NOMO-1 (cell line): Measurements from ENCODE around the gene HAX1.
"Not testable (repeated sequence)": the region's sequence is repeated elsewhere in the genome, so short reads cannot be mapped to it uniquely, and the experiment has no call there.

Experiments
- DNase-seq, 2 experiments: peaks; one replicate each; lab custom pipeline; 2025; ENCODE audit not compliant: unreplicated experiment in 2 of 2; lab: John Stamatoyannopoulos, UW

HAX1 gene

DNA sequence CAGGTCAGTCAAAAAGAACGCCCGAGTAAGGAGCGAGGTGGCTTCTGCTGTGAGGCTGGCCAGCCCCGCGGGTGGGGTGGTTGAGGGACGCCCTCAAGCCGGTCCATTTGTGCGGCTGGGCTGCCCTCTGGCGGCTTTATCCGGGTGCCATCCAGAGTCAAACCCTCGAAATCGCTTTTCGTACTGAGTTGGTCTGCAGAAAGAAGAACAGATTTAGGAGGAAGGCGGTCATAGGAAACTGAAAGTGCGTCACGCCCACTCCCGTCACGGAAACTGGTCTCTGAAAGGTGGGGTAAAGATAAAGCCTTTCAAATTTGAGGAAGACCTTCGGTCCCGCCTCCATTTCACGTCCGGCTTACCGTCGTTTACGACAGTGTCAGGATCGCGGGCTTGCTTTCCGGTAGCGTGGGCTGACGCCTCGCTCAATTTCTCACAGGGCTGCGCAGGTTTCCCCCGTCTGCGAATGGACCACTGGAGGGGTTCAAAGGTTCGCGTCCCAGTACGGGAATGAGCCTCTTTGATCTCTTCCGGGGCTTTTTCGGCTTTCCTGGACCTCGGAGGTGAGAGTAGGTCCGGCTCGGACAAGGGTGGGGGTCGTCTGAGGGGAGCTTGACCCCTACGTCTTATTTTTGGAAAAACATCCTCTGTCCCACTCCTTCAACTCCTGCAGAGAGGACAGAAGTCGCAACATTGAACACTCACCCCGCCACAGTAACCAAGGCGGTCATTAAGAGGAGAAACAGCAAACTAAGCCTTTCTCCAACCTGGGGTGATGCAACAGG is at the start of gene HAX1:
Gene HAX1, plus strand, starts transcription at position 413 of the 782 bp plus-strand sequence. Its CDS starts 95 bp downstream, at position 508.
- DNase-seq: peak; percentile 97 to 99

DNA sequence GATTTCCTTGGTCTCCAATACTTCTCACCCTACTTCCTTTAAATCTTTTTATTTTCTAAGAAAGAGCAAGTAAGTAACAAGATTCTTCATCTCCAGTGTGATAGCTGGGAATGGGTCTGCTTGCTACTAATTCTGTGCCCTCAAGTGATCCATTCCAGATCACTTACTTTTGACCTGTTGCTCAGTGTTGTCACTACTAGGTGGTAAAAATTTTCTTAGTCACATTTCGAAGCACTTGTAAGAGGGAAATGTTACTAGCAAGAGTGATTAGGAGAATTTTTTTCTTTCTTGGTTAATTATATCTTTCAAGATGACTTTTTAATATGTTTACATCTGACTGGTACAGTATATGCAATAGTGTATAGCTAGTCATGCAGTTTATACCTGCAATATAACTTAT is 49.5 kb upstream of the HAX1 start:
- no peak for DNase-seq

DNA sequence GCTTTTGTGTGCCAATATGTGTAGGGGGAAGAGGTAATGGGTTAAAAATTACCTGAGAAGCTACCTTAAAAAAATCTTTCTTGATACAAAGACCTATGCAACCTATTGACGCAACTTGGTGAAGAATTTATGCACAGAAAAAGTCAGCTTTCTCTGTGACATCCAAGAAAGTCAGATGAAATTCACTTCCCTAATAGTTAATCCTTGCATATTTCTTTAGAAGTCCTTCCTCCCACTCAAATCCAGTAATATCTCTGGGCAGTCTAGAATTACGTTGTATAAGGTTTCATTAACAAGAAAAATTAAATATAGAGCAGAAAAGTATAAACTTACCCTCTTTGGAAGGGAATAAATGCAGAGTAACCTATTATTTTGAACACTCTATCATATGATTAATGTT is 48.8 kb upstream of the HAX1 start:
- no peak for DNase-seq

DNA sequence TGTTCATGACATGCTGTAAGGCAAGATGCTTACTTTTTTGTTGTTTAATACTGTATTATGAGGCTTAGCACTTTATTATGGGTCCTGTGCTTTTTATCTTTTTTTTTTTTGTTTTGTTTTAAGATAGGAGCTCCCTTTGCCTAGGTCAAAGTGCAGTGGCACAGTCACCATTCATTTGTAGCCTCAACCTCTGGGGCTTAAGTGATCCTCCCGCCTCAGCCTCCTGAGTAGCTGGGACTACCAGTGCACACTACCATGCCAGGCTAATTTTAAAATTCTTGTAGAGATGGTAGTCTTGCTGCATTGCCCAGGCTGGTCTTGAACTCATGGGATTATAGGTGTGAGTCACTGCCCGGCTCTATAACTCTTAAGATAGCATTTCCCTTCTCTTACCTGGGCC is 47.1 kb upstream of the HAX1 start:
- no peak for DNase-seq

DNA sequence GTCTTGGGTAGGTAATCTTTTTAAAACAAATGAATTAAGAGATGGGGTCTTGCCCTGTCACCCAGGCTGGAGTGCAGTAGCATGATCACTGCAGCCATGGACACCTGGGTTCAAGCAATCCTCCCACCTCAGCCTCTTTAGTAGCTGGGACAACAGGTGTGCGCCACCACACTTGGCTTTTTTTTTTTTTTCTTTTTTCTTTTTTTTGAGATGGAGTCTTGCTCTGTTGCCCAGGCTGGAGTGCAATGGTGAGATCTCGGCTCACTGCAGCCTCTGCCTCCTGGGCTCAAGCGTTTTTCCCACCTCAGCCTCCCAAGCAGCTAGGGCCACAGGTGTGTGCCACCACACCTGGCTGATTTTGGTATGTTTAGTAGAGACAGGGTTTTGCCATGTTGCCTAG is 41.3 kb upstream of the HAX1 start:
- DNase-seq: not testable (repeated sequence)

DNA sequence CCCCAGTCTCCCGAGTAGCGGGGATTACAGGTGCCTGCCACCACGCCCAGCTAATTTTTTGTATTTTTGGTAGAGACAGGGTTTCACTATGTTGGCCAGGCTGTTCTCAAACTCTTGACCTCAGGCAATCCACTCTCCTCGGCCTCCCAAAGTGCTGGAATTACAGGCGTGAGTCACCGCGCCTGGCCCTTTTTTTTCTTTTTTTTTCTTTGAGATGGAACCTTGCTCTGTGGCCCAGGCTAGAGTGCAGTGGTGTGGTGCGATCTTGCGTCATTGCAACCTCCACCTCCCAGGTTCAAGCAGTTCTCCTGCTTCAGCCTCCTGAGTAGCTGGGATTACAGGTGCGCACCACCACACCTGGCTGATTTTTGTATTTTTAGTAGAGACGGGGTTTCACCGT is 39.3 kb upstream of the HAX1 start:
- DNase-seq: not testable (repeated sequence)

DNA sequence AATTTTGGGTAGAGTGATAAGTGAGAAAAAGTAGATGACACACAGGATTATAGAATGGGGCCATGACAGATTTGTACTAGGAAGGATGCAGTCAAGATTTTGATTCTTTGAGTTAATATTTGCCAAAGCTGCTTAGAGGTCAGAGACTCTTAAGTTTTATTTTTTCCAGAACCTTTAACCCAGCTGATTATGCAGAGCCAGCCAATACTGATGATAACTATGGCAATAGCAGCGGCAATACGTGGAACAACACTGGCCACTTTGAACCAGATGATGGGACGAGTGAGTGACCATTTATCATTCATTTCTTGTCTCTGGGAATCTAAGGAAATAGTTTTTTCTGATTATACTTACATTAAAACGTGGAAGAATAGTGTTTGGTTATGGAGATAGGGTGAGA is 35.6 kb upstream of the HAX1 start:
- no peak for DNase-seq

DNA sequence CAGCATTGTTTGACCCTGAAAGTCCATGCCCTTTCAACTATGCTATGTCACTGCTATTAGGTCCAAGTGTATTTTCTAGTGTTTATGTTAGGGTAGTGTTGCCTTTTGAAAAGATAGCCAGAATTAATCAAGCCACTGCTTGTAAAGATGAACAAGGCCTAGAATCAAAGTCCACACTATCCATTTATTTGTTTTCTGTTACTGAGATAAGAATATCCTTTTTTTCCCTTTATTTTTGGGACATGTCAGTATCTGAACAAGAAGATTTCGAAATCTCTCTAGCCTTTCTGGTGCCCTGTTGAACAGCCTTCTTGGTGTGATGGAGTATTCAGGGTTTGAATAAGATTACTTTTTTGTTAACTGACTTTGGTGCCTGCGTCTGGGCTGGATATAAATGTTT is 35.0 kb upstream of the HAX1 start:
- no peak for DNase-seq

DNA sequence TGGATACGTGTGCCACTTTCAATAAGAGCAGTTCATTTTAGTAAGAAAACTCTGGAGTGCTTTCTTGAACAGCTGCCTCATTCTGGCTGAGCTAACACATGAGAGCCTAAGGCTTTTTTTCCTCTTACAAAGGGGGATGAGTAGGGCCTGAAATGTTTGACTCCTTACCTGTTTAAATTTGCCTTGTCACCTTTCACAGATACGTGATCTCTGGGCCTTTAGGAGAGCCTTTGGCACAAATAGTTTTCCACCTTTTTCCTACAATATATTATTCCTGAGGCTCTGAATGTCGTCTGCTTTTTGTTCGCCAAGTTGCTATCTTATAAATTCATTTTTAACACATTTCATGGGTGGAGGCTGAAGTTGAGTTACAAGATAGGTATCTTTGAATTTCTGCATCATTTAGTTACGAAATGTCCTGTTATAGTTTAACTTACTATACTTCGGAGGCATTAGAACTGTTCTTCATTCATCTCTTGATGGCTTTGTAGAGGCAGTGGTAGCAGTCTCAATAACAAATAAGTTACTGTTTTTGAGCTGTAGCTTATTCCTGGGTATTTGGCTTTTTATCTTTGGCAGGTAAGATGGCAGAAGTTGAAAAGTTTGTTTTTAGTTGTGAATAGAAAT is 34.4 kb upstream of the HAX1 start:
- no peak for DNase-seq

DNA sequence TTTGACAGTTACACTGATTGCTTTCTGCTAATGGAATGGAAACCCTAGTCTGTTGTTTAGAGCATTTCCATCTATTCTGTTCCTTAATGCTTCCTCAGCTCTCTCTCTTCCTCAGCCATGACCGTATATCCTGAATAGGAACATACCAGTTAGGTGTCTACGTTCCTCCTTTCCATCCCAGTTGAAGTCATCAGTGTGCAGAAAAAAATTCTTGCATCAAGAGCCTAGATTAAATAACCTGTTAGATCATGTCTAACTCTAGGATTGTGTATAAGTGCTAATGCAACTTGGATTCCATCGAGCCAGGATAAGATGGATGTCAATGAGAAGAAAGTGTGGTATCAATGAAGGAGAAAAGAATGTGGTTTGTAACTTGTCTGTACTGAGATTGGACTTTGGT is 32.9 kb upstream of the HAX1 start:
- no peak for DNase-seq

DNA sequence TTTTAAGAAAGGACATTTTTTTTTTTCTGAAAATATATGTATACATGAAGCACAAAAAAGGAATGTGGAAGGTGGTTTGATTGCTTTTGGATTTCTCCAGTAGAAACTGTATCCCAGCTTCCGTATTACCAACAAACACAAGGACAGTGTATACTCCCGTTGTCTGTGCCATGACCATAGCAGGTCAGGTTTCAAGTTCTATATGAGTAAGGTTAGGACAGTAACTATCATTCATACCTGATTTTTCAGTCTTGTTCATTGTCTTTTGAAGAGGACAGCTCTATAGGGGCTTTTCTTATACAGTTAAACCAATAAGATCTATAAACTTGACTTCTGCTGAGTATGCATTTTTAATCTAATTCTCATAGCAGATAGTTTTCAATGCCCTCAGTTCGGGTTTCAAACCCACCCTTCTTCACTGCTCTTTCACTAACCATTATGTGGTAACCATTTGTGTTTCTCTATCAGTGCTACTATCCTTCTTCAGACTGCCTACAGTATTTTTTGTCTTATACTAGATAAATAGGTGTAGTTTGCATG is 32.1 kb upstream of the HAX1 start:
- DNase-seq: no peak

DNA sequence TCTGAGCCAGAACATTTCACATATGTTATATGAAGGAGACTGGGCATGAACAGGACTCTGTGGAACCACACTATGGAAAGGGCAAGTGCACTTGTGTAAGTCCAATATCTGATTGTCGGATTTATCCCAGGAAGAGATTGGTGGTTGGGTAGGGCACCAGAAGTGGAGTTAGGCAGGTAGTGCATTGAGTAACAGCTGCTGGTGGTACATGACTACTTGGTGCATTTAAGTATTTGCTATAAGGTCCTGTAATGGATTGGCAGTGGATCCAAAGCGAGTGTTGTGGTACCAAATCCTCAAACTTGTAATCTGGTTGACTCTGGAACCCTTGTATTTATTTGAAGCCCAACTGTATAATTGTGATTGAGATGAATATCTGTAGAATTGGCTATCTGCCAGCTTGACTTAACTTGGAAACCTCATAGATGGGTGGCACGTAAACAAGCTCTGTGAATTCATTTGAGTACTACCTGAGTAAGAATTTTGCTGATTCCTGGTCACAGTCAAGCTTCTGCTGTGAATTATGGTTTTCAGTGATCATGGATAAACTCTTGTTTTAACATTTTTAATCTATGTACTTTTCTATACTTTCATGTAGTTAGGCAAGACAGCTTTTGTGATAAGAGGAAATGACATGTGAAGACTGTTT is 30.6 kb upstream of the HAX1 start:
- DNase-seq: no peak

DNA sequence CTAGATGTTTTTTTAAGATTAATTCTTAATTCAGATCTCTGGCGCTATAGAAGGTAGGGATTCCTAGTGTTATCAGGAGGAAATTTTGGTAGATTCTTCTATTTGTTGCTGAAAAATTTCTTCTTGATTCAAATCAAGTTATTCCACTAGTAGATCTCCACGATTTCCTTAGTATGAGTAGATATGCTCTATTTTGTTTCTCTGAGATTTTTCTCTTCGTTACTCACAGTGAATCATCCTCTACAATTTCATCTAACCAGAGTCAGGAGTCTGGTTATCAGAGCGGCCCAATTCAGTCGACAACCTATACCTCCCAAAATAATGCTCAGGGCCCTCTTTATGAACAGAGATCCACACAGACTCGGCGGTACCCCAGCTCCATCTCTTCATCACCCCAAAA is 18.8 kb upstream of the HAX1 start:
- DNase-seq: no peak

DNA sequence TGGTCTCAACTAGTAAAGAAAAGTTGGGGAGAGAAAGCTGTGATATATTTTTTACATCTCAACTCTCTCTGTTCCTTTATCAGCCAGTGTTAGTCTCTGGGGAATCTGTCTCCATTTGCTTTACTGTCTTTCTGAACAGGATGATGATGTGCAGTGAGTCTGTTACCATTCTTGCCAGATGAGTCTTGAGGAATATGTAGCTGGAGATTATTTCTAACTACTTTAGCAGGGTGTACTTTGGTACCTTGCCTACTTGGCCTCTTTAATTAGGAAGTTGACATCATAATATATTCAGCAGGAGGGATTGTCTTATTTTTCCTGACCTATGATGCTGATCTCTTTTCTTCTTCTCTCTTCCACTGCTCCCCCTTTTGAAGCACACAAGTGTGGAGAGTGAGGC is 15.7 kb upstream of the HAX1 start:
- no peak for DNase-seq

DNA sequence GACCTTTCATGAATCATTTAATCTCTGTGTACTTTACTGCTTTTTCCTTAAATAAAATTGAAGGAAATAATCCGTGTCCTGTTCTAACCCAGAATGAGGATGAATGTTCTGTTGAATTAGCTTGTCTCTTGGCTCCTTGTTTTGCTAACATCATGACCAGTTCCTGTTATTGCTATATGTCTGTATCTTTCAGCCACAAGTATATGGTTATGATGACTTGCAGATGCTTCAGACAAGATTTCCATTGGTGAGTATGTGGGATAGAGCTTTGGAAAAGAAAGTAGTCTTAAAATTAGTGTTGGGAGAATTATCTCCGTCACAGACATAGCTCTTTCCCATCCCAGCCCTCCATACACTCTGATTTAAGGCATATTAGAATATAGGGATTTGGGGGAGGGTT is 13.6 kb upstream of the HAX1 start:
- DNase-seq: no peak

DNA sequence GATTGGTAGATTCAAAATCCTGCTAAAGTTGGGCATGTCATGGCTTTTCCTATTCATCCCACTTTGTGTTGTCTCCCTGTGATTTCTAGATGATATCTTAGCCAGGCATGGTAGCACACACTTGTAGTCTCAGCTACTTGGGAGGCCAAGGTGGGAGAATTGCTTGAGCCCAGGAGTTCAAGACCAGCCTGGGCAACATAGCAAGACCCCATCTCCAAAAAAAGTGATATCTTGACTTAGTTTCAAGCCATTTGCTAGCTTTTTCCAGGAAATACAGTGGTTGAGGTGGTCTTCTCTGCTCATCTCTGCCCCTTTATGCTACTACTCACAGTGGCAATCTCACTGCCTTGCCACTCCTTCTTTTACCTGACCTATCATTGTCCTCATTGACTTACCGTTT is 12.3 kb upstream of the HAX1 start:
- no peak for DNase-seq

DNA sequence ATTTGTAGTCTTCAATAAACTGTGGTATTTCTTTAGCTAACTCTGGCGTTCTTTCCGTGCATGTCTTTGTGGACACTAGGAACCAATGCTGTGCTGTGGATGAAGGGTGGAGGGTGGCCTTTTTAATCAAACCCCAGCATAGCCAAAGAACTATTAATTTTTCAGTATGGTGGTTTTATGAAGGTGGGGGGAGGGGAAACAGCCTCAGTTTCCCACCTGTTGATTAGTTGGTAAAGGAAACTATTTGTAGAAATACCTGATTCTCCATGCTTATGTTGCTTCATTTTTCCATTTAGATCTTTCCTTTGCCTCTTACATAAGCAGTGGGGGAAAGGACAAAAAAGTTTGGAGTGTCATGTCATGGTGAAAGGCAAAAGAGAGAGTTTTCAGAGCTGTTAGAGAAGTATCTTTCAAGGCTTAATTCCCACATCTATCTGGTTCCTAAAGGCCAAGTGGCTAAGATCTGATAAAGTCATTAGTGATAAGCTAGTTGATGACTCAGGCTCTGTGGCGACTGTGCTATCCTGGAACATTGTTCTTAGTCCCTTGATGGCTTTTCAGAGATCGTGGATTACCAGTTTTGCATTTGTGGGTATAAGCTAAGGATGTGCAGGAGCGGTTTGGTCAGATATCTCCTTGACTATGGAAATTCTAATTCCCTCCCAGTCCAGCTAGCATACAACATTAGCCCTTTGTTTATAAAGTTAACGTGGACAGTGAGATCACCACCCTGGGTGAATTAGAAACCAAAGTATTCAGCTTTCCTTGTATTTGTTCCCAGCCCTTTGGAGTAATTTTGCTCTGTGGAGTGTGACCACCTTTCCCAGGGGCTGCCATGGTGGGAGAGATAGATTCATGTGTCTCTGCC is 8.7 kb upstream of the HAX1 start:
- no peak for DNase-seq

DNA sequence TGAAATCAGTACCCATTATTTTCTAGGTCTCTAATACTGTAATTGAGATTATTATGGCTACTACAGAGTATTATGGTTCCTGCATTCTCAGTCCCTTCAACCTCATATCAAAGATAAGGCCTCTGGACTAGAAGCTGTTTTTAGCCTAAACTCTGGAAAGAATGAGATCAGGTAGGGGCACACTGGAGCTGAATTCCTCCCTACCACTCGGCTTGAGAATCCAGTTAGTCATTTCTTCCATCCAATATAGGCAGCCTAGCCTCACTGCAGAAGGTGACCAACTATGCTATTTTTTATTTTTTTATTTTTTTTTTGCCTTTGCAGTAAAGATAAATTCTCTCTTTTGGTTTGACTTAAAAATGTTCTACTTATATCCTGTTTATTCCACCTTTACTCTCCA is 8.0 kb upstream of the HAX1 start:
- DNase-seq: no peak

DNA sequence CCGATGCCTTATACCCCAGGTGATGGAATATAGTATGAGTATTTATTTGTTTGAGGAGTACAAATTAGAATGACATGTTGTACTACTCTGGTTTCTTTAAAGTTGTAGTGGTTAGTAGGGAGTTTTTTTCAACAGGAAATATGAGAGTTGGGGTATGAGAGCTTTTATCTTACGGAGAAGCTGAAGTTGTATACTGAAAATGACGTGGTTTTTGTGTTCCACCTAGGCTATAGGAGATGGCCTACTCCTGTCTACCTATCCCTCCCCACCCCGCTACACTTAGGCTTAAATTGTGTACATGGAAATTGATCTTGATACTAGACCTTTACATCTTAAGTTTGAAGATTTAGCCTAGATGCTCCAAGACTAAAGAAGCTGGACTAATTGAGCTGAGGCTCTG is 6.8 kb upstream of the HAX1 start:
- DNase-seq: no peak

DNA sequence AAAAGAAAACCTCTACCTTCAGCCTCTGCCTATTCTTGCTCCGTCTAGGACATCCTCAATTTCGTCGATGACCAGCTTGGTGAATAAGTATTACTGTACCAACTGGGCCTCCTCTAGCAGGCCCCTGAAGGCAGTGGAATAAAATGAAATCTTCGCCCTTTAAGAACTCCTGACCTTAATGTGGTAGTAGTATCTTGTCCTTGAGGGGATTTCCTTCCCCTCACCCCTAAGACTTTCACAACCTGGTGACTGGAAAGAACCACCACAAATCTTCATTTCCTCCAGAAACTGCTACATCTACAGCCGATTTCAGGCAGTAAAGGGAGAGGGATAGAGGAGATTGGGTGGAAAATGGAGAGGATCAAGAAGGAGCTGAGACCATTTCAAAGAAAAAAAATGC is 1.6 kb upstream of the HAX1 start:
- no peak for DNase-seq

DNA sequence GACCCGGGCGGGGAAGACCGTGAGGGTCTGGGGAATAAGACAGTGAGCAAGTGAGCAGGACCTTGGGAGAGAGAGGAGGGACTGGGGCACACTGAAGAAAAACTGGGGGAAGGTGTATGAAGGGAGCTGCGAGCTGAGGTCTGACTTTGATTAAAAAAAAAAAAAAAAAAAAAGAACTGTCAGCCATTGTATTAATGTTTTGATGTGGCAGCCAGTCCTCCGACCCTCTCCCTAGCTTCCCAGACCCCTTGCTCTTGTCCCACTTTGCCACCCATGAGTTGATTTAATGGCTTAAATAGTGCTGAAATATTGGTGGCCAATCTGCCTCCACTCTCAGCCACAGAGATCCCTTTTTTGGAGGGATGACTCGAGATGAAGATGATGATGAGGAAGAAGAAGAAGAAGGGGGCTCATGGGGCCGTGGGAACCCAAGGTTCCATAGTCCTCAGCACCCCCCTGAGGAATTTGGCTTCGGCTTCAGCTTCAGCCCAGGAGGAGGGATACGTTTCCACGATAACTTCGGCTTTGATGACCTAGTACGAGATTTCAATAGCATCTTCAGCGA is 652 bp downstream of the HAX1 start:
- no peak for DNase-seq
